ENCODE data around the gene CCHCR1. TPM values are rescaled to one million over a fixed set of nuclear protein-coding genes. Genes with fewer than 3 reads are reported as not detected.

The CCHCR1 gene
- total and polyA plus RNA-seq, 2 of the 13 experiments (the other 11 are each of a cell fraction or from before 2014, with no cell fraction given) = 14.6 to 28.2 TPM

DNA sequence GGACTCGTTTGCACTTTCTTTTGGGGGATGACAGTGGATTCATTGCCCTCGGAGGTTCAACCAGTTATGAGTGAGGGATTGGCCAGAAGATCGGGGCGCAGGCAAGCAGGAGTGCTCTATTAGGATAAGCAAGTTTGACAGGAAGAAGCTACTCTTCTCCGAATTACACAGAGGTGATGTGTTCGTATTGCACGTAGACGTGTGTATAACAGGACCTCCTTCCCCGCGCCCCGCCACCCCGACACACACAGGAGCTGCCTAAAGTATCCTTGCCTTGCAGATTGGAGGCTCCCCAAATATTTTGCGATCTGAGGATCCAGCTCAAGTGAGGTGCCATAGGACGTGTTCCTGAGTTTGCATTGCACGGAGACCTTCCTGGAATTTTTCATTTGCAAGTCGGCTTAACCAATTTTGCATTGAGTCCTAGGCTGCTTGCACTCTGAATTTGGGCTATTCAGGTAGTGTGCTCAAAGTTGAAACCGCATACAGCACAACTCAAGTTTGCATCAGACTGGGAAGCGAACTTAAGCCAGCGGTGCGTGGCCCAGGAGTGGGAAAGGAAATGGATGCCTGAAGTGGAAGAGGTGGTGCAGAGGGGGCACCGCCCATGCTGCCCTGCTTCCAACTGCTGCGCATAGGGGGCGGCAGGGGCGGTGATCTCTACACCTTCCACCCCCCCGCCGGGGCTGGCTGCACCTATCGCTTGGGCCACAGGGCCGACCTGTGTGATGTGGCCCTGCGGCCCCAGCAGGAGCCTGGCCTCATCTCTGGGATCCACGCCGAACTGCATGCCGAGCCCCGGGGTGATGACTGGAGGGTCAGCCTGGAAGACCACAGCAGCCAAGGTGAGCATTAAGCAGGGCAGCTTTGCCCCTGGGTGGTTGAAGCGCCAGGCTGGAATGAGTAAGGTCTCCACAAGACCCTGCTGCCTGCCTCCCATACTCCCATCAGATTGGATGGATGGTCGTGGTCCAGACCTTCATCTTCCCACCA lies 1.6 kb upstream of the CCHCR1 start:
- no peaks in the 10 kb centered on the region for H4K20me1 ChIP-seq (ENCODE audit: insufficient read depth, low read length)
- ATAC-seq (peak; percentile 66), DNase-seq (ENCODE audit: low spot score) (peak; percentile 31), FAIRE-seq (no peak)
- peaks cover 5 to 23% of the 10 kb centered on the region in 2 experiments for H3K36me3 ChIP-seq (replicated peaks in 1 of 2; ENCODE audit: control insufficient read depth in 1 of 2, insufficient read depth in 2 of 2, low read length in 2 of 2)
- in situ Hi-C loops (cut with HindIII; ENCODE audit: extremely low pct_ligation_motif_present, low pct_unique_long_range_greater_than_20kb) = no loop called here
- intact Hi-C loops (cut with micrococcal nuclease; ENCODE audit: unreplicated experiment) = loop anchor here (1.0 to 2.0 kb wide), 2 partner anchors 27 to 34 kb away; no protein-coding TSS in a partner anchor
- H2AFZ ChIP-seq (ENCODE audit: low read length) = peak overlapping the region; percentile 35
- peaks cover 30% of the 10 kb centered on the region for H3K4me1 ChIP-seq (ENCODE audit: insufficient read depth, low read length)
- peak overlapping the region; percentile 63 for H3K9ac ChIP-seq (ENCODE audit: insufficient read depth, low read depth, low read length)
- no peaks in the 10 kb centered on the region for H3K79me2 ChIP-seq (ENCODE audit: insufficient read depth, low read length)
- no peaks in the 10 kb centered on the region for H3K27me3 ChIP-seq (ENCODE audit: control insufficient read depth in 1 of 2, insufficient read depth in 2 of 2, low read length in 2 of 2)
- no peaks in the 10 kb centered on the region for H3K9me3 ChIP-seq (ENCODE audit: low read length)
- H3K27ac ChIP-seq (ENCODE audit: extremely low read length, insufficient read depth, low read length) = peak overlapping the region; percentile 66
- peak overlapping the region; percentile 99 for H3K4me2 ChIP-seq (ENCODE audit: low read depth, low read length)
- 15% methylated on average over 19 of the region's 35 CpGs for WGBS (ENCODE audit: low lambda C conversion rate)
- TSS peak; percentile 62 for BruUV-seq (replicated peaks)
- peak overlapping the region; percentile 76 to 90 (median 87) for H3K4me3 ChIP-seq (replicated peaks in 1 of 3; ENCODE audit: insufficient read depth in 1 of 3, low read depth in 2 of 3, low read length in 3 of 3)
- POLR2A ChIA-PET = interaction anchor here (0.8 to 1.4 kb wide), 3 partner anchors 9 to 28 kb away, joined by 3 to 5 read pairs (median 3); no protein-coding TSS in a partner anchor
- CTCF ChIA-PET (ENCODE audit: low intra/inter-chr PET ratio, low total read pairs) = no interaction called here
- TF ChIP-seq, protein P1, sequence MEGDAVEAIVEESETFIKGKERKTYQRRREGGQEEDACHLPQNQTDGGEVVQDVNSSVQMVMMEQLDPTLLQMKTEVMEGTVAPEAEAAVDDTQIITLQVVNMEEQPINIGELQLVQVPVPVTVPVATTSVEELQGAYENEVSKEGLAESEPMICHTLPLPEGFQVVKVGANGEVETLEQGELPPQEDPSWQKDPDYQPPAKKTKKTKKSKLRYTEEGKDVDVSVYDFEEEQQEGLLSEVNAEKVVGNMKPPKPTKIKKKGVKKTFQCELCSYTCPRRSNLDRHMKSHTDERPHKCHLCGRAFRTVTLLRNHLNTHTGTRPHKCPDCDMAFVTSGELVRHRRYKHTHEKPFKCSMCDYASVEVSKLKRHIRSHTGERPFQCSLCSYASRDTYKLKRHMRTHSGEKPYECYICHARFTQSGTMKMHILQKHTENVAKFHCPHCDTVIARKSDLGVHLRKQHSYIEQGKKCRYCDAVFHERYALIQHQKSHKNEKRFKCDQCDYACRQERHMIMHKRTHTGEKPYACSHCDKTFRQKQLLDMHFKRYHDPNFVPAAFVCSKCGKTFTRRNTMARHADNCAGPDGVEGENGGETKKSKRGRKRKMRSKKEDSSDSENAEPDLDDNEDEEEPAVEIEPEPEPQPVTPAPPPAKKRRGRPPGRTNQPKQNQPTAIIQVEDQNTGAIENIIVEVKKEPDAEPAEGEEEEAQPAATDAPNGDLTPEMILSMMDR (CRISPR knock-in tag; IDR thresholded peaks at IDR 0.05) = peak; percentile 55
- no peak for TF ChIP-seq SP1 (IDR thresholded peaks at IDR 0.05)
- TF ChIP-seq SP1 (CRISPR knock-in tag; IDR thresholded peaks at IDR 0.05) = peak; percentile 13; the same call in 1 of the 2 replicates
- TF ChIP-seq CENPX (CRISPR knock-in tag; IDR thresholded peaks at IDR 0.05) = no peak
- 0 out of 2 replicates have a peak, but pooled peaks have one; percentile 10 for TF ChIP-seq PPARG (CRISPR knock-in tag; conservative IDR thresholded peaks at IDR 0.05)
- TF ChIP-seq, protein P2, sequence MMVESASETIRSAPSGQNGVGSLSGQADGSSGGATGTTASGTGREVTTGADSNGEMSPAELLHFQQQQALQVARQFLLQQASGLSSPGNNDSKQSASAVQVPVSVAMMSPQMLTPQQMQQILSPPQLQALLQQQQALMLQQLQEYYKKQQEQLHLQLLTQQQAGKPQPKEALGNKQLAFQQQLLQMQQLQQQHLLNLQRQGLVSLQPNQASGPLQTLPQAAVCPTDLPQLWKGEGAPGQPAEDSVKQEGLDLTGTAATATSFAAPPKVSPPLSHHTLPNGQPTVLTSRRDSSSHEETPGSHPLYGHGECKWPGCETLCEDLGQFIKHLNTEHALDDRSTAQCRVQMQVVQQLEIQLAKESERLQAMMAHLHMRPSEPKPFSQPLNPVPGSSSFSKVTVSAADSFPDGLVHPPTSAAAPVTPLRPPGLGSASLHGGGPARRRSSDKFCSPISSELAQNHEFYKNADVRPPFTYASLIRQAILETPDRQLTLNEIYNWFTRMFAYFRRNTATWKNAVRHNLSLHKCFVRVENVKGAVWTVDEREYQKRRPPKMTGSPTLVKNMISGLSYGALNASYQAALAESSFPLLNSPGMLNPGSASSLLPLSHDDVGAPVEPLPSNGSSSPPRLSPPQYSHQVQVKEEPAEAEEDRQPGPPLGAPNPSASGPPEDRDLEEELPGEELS (CRISPR knock-in tag; IDR thresholded peaks at IDR 0.05) = 0 out of 2 replicates have a peak, but pooled peaks have one; percentile 23
- TF ChIP-seq, protein P3, sequence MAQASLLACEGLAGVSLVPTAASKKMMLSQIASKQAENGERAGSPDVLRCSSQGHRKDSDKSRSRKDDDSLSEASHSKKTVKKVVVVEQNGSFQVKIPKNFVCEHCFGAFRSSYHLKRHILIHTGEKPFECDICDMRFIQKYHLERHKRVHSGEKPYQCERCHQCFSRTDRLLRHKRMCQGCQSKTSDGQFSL (CRISPR knock-in tag; IDR thresholded peaks at IDR 0.05) = peak; percentile 83; the same call in 1 of the 2 replicates
- TF ChIP-seq PHB2 (IDR thresholded peaks at IDR 0.05; ENCODE audit: partially characterized antibody) = no peak
- no peak for TF ChIP-seq NPAS2 (CRISPR knock-in tag; IDR thresholded peaks at IDR 0.05; ENCODE audit: borderline replicate concordance)
- TF ChIP-seq TARDBP (CRISPR knock-in tag; IDR thresholded peaks at IDR 0.05) = 0 out of 2 replicates have a peak, but pooled peaks have one; percentile 39
- no peak for TF ChIP-seq MAFK (conservative IDR thresholded peaks at IDR 0.05 in 1 of 2, IDR thresholded peaks at IDR 0.05 in 1 of 2; ENCODE audit: low read length in 2 of 2)
- TF ChIP-seq ADNP (CRISPR knock-in tag; IDR thresholded peaks at IDR 0.05) = 0 out of 2 replicates have a peak, but pooled peaks have one; percentile 26
- no peak for TF ChIP-seq SRF (IDR thresholded peaks at IDR 0.05; ENCODE audit: low read depth, low read length)
- TF ChIP-seq, protein P4, sequence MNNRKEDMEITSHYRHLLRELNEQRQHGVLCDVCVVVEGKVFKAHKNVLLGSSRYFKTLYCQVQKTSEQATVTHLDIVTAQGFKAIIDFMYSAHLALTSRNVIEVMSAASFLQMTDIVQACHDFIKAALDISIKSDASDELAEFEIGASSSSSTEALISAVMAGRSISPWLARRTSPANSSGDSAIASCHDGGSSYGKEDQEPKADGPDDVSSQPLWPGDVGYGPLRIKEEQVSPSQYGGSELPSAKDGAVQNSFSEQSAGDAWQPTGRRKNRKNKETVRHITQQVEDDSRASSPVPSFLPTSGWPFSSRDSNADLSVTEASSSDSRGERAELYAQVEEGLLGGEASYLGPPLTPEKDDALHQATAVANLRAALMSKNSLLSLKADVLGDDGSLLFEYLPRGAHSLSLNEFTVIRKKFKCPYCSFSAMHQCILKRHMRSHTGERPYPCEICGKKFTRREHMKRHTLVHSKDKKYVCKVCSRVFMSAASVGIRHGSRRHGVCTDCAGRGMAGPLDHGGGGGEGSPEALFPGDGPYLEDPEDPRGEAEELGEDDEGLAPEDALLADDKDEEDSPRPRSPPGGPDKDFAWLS (CRISPR knock-in tag; IDR thresholded peaks at IDR 0.05; ENCODE audit: borderline replicate concordance) = no peak
- TF ChIP-seq, protein P5, sequence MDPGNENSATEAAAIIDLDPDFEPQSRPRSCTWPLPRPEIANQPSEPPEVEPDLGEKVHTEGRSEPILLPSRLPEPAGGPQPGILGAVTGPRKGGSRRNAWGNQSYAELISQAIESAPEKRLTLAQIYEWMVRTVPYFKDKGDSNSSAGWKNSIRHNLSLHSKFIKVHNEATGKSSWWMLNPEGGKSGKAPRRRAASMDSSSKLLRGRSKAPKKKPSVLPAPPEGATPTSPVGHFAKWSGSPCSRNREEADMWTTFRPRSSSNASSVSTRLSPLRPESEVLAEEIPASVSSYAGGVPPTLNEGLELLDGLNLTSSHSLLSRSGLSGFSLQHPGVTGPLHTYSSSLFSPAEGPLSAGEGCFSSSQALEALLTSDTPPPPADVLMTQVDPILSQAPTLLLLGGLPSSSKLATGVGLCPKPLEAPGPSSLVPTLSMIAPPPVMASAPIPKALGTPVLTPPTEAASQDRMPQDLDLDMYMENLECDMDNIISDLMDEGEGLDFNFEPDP (CRISPR knock-in tag; conservative IDR thresholded peaks at IDR 0.05) = 0 out of 2 replicates have a peak, but pooled peaks have one; percentile 43

All from HepG2 (cell line).